HT1080 (cell line): ENCODE results near the gene AICDA. TPM values are rescaled to one million over a fixed set of nuclear protein-coding genes. Genes with fewer than 3 reads are reported as not detected.

Experiments used
- DNase-seq: peaks from one replicate; pipeline ENCODE4 v3.0.0-alpha.2; 2015; ENCODE audit warnings: low read depth
- small RNA-seq: library from RNA; depleted of rRNA; stranded (forward); fragments of <200 nt; gene quantifications from one replicate; pipeline ENCODE3, GENCODE V24; 2014
- total RNA-seq: library from RNA; depleted of rRNA; stranded (reverse); fragments of >200 nt; shearing (Covaris generic); gene quantifications from 2 replicates; pipeline ENCODE4 v1.2.3, GENCODE V29; 2014; rRNA removed

The AICDA gene
- total RNA-seq, 1 experiment from 2014 or later, result not detected

- no peak for DNase-seq
Measured at GRCh38 chr12:8556531-8557097, 56.0 kb downstream of the AICDA start.

- DNase-seq, result peak; percentile 46
Measured at GRCh38 chr12:8554451-8555195, 58.0 kb downstream of the AICDA start.

- DNase-seq, result no peak
Measured at GRCh38 chr12:8553088-8553627, 59.5 kb downstream of the AICDA start.

Small RNAs within 50 kb of the gene (small RNA-seq; reads per million reads assigned to genes)
- gene RF00019 (not detected), gene RF00564 (not detected)

Other genes with a start within 250 kb of the AICDA start
- not detected in 2 replicates for gene CLEC6A, start 156.9 kb downstream of the AICDA start, total RNA-seq
- not detected in 2 replicates for gene CLEC4D, start 99.4 kb downstream of the AICDA start, total RNA-seq
- not detected in 2 replicates for gene CLEC4E, start 72.0 kb downstream of the AICDA start, total RNA-seq
- gene MFAP5, start 50.0 kb upstream of the AICDA start, total RNA-seq, result not detected in 2 replicates
- 18.0 and 20.3 TPM in 2 replicates for gene RIMKLB, start 85.1 kb upstream of the AICDA start, total RNA-seq
- gene A2ML1, start 209.8 kb upstream of the AICDA start, total RNA-seq, result 0.02 TPM in 1 of 2 replicates, not detected in the other